ENCODE results near the gene APOH. TPM values are rescaled to one million over a fixed set of nuclear protein-coding genes. Genes with fewer than 3 reads are reported as not detected.

APOH gene
- total and polyA plus RNA-seq, 9 of the 15 experiments (the other 6 are each of a cell fraction or from before 2014, with no cell fraction given): 1.1 TPM; not detected in 8

- no TSS peak for BruUV-seq (replicated peaks)
- H2AFZ ChIP-seq (ENCODE audit: low read depth, low read length): no peak overlapping the region
- no peaks in the 10 kb centered on the region for H3K4me1 ChIP-seq (replicated peaks in 1 of 2; ENCODE audit: control insufficient read depth in 2 of 2, insufficient read depth in 2 of 2, low read length in 2 of 2)
- no peak overlapping the region for H3K27ac ChIP-seq (ENCODE audit: extremely low read depth, low read depth, low read length)
- in situ Hi-C loops (cut with MboI) (no loop called here), intact Hi-C loops (cut with micrococcal nuclease) (no loop called here)
- H3K9ac ChIP-seq (ENCODE audit: insufficient read depth in 1 of 2, low read depth in 2 of 2, low read length in 2 of 2): no peak overlapping the region
- H3K9me1 ChIP-seq (ENCODE audit: control insufficient read depth, insufficient read depth, low read length): no peaks in the 10 kb centered on the region
- no peak overlapping the region for H3K4me2 ChIP-seq (ENCODE audit: insufficient read depth, low read length)
- 0% methylated on average over 11 of the region's 11 CpGs for WGBS (ENCODE audit: insufficient coverage, low coverage, missing lambda C conversion rate)
- ChIA-PET POLR2A (interaction anchor here (1.2 kb wide), 1 partner anchor 9 kb away, joined by 4 read pairs; no protein-coding TSS in a partner anchor), CTCF (ENCODE audit: low intra/inter-chr PET ratio) (no interaction called here)
- H3K4me3 ChIP-seq: no peak overlapping the region
- FAIRE-seq (no peak), DNase-seq (ENCODE audit: extremely low read depth in 1 of 4, low spot score in 3 of 4) (no peak), ATAC-seq (no peak)
- no peaks in the 10 kb centered on the region for H4K20me1 ChIP-seq (replicated peaks; ENCODE audit: control insufficient read depth, insufficient read depth, low read length)
- no peaks in the 10 kb centered on the region for H3K79me2 ChIP-seq (ENCODE audit: control insufficient read depth, insufficient read depth, low read length)
- no peaks in the 10 kb centered on the region for H3K9me3 ChIP-seq (replicated peaks; ENCODE audit: control insufficient read depth, insufficient read depth, low read depth, low read length)
- H3K27me3 ChIP-seq (ENCODE audit: control insufficient read depth in 2 of 2, insufficient read depth in 2 of 2, low read length in 2 of 2): peaks cover 10 to 11% of the 10 kb centered on the region in 2 experiments; a peak in 4 of 5 replicates
- H3K36me3 ChIP-seq (ENCODE audit: control insufficient read depth, insufficient read depth, low read length): no peaks in the 10 kb centered on the region
- TF ChIP-seq ZNF639 (CRISPR knock-in tag; conservative IDR thresholded peaks at IDR 0.05 in 1 of 2, IDR thresholded peaks at IDR 0.05 in 1 of 2) (no peak), MED1 (CRISPR knock-in tag; IDR thresholded peaks at IDR 0.05; ENCODE audit: borderline replicate concordance) (no peak), RBFOX2 (IDR thresholded peaks at IDR 0.05; ENCODE audit: low read depth, low read length) (no peak), OTX1 (CRISPR knock-in tag; IDR thresholded peaks at IDR 0.05) (no peak), SMARCE1 (IDR thresholded peaks at IDR 0.05) (no peak), FOXA3 (CRISPR knock-in tag; conservative IDR thresholded peaks at IDR 0.05 in 1 of 2, IDR thresholded peaks at IDR 0.05 in 1 of 2) (no peak), ZNF395 (CRISPR knock-in tag; IDR thresholded peaks at IDR 0.05) (no peak), MITF (IDR thresholded peaks at IDR 0.05) (no peak), PHF20 (IDR thresholded peaks at IDR 0.05; ENCODE audit: partially characterized antibody) (no peak), SAFB (IDR thresholded peaks at IDR 0.05; ENCODE audit: borderline replicate concordance, low read depth, low read length) (no peak), XRCC4 (IDR thresholded peaks at IDR 0.05; ENCODE audit: extremely low read depth, insufficient read depth, insufficient read length) (no peak), SIN3A (IDR thresholded peaks at IDR 0.05; ENCODE audit: borderline replicate concordance in 2 of 2, control insufficient read depth in 1 of 2, low read depth in 2 of 2, low read length in 2 of 2) (no peak)
These were observed 7.3 kb downstream of the APOH start for GRCh38 chr17:66221755-66222530.

Data from K562 (cell line).